MG63 (cell line): ENCODE measurements around the gene ITGAE. TPM values are rescaled to one million over a fixed set of nuclear protein-coding genes. Genes with fewer than 3 reads are reported as not detected.
A peak's percentile ranks its signal among the peaks of the same experiment; 100 is the strongest.

Experiments used
- DNase-seq: peaks from one replicate; pipeline ENCODE4 v3.0.0-alpha.2; 2020
- H3K27me3 ChIP-seq: fragments of 250-450 bp; sonication (Bioruptor Pico); 2 replicates; pipeline ENCODE4 v1.5.1; 2020; ENCODE audit warnings: mild to moderate bottlenecking, moderate library complexity
- H3K36me3 ChIP-seq: fragments of 250-450 bp; sonication (Bioruptor Pico); 2 replicates; pipeline ENCODE4 v1.5.1; 2020; ENCODE audit warnings: mild to moderate bottlenecking, moderate library complexity
- H3K4me3 ChIP-seq: fragments of 250-450 bp; sonication (Bioruptor Pico); 2 replicates; pipeline ENCODE4 v1.5.1; 2020; ENCODE audit warnings: mild to moderate bottlenecking, moderate library complexity
- H3K9me3 ChIP-seq: fragments of 250-450 bp; sonication (Bioruptor Pico); 2 replicates; pipeline ENCODE4 v1.5.1; 2020; ENCODE audit warnings: mild to moderate bottlenecking, moderate library complexity
- total RNA-seq: library from RNA; depleted of rRNA; stranded (reverse); fragments of >200 nt; shearing (Covaris generic); gene quantifications from 2 replicates; pipeline ENCODE4 v1.2.3, GENCODE V29; 2014; ENCODE audit warnings: low replicate concordance

Gene ITGAE
- total RNA-seq, 1 experiment from 2014 or later = 16.9 TPM

DNA sequence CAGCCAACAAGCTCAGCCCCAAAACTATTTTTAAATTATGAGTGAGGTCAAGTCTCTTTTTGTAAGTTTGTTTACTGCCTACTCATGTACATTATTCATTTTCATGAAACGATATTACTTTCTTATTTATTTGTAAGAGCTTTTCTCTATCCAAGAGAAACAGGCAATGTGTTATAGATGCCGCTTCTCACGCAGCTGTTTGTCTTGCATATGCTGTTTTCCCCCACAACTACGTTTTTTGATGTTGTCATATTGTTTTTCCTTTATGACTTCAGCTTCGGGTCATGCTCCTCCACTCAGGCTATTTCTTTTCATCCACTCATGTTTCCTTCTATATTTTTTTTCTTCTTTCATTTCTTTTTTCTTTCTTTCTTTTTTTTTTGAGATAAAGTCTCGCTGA is 20.0 kb downstream of the ITGAE start:
- Histone ChIP-seq H3K27me3 (no peaks in the 10 kb centered on the region), H3K36me3 (no peaks in the 10 kb centered on the region), H3K9me3 (no peaks in the 10 kb centered on the region), H3K4me3 (no peak overlapping the region)
- no peak for DNase-seq

DNA sequence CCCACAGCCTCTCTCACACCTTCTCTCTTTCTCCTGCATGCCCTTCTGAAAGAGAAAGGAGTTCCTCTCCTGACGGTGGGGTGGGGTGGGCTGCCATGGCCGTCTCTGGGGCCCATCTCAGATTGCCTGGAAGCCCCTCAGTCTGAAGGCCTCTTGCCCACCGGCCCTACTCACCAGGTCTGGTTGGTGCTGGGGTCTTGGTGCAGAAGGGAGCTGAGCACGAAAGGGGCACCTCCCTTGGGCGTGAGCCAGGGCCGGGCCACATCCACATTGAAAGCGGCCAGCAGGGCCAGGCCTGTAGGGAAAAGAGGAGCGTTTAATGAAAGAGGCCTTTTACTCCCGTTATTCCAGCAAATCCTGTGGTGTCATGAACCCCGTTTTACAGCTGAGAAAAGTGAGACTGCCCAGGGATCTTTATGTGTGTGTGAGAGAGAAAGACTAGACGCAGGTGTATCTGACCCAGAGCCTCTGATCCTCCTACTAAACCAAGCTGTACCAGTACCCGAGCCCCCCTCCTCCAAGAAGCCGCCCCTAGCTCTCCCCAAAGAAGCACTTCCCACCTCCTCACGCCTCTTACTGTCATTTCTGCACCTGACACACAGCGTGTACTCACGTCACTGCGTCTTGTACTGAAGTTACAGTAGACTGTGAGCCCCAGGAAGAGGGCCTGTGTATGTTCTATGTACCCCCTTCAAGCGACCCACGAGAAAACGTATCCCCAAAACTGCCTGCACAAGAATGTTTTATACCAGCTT is 23.4 kb downstream of the ITGAE start:
- DNase-seq = no peak
- H3K4me3 ChIP-seq = no peak overlapping the region
- H3K27me3 ChIP-seq = no peaks in the 10 kb centered on the region
- H3K36me3 ChIP-seq = no peaks in the 10 kb centered on the region
- no peaks in the 10 kb centered on the region for H3K9me3 ChIP-seq

DNA sequence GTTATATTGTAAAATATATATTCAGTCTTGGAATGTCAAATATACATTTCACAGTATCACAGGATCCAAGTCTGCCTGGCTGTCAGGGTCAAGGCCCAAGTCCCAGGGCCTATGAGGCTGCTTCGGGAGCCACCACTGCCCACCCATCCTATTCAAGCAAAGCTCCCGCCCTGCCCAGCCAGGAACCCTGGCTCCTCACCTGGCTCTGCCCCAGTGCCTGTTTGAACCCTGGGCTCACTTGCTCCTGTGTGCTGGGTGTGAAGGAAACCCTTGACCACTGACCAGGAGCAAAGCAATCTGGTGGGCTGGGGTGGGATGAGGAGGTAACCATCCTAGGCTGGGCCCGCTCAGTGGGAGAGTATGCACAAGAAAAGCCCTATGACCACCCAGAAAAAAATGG is 27.0 kb downstream of the ITGAE start:
- Histone ChIP-seq H3K9me3 (no peaks in the 10 kb centered on the region), H3K4me3 (no peak overlapping the region), H3K27me3 (no peaks in the 10 kb centered on the region), H3K36me3 (no peaks in the 10 kb centered on the region)
- no peak for DNase-seq

DNA sequence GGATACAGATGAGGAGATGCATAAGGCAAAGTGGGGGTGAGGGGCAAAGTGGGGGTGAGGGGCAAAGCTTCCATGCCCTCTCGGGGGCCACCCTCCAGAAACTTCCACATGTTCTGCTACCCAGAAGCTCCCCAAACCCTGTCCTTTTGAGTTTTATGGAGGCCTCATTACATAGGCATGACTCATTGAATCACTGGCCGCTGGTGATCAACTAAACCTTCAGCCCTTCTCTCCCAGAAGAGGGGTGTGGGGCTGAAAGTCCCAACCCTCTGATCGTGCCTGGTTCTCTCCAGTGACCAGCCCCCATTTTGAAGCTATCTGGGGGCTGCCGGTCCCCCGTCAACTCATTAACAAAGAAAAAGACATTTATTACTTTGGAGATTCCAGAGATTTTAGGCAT is 27.5 kb downstream of the ITGAE start:
- H3K4me3 ChIP-seq = no peak overlapping the region
- no peaks in the 10 kb centered on the region for H3K27me3 ChIP-seq
- H3K9me3 ChIP-seq = no peaks in the 10 kb centered on the region
- no peaks in the 10 kb centered on the region for H3K36me3 ChIP-seq
- DNase-seq = peak; percentile 60

DNA sequence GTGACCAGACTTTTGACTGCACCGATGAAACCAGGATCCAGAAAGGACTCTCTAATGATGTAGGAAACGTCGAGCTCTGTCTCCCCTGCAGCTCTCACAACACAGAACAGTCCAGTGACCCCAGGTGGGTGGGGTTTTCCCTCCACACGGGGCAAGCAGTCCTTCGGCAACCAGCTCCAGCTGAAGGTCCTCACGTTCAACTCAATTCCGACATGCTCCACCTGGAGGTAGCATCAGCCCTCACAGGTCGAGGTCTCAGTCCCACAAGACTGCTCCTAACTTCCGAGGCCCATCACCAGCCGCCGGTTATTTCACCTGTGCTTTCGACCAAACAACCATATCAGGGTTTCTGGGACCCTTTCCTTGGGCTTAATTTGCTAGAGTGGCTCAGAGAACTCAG is 28.2 kb downstream of the ITGAE start:
- H3K9me3 ChIP-seq = no peaks in the 10 kb centered on the region
- no peaks in the 10 kb centered on the region for H3K27me3 ChIP-seq
- no peak overlapping the region for H3K4me3 ChIP-seq
- no peaks in the 10 kb centered on the region for H3K36me3 ChIP-seq
- no peak for DNase-seq

DNA sequence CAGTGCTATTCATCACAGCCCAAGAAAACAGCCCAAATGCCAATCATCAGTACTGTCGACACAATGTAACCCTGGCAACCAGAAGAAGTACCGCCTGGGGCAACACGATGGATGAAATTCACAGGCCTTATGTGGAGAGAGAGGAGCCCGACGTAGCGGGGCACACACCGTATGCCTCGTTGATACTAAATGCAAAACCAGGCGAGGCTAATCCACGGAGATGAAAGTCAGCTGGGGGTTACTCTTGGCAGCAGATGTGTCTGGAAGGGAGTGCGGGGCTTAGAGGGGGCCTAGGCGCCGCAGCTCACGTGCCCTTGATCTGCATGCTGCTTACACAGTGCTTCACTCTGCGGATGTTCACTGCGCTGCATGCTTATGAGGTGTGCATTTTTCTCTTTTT is 29.8 kb downstream of the ITGAE start:
- H3K27me3 ChIP-seq = no peaks in the 10 kb centered on the region
- no peaks in the 10 kb centered on the region for H3K9me3 ChIP-seq
- no peaks in the 10 kb centered on the region for H3K36me3 ChIP-seq
- H3K4me3 ChIP-seq = no peak overlapping the region
- no peak for DNase-seq

DNA sequence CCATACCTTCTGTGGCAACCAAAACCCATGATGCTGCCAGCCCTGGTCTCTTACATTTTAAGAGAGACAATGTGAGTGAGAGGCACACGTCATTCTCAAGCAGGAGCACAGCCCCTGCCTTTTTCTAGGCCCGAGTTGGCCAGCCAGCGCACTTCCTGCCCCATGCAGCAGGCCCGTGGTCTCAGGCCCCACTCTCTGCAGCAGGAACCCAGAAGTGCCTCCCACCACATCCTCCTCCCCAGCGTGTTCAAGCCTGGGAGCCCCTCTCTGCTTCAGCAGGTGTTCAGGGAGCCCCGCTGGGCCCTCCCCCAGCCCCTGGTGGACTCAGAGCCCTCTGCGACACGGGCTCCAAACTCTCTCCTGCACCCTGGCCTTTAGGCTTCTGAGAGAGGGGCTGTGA is 30.5 kb downstream of the ITGAE start:
- Histone ChIP-seq H3K4me3 (no peak overlapping the region), H3K9me3 (no peaks in the 10 kb centered on the region), H3K36me3 (no peaks in the 10 kb centered on the region), H3K27me3 (no peaks in the 10 kb centered on the region)
- DNase-seq = no peak

DNA sequence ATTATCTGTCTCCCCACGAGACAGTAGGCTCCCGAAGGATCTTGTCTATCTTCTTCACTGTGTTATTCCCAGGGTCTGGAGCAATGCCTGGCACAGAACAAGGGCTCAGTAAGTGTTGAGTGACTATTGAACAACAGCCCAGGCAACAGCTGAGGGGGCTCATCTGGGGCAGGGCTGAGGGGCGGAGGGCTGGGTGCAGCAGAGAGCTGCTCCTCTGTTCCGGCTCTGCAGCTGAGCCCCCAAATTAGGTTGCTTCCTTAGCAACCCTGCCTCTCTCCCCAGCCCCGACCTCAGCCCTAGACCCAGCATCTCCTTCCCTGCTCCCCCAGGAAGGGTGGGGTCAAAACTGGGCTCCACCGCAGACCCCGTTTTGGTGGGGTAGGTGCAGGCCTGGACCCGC is 32.2 kb downstream of the ITGAE start:
- DNase-seq = no peak
- Histone ChIP-seq H3K9me3 (no peaks in the 10 kb centered on the region), H3K27me3 (no peaks in the 10 kb centered on the region)

DNA sequence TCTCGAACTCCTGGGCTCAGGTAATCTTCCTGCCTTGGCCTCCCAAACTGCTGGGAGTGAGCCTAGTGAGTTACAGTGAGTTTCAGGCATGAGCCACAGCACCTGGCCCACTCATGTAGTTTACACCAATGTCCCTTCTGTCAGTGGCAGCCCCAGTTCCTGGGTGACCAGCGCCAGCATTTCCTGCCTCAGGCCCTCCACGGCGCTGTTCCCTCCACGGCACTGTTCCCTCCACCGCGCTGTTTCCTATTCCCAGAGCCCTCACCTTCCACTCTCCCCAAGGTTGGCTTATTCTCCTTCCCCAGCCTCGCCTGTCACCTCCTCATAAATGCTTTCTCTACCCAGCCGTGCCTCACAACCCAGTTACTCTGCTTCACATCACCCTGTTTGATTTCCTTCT is 32.6 kb downstream of the ITGAE start:
- Histone ChIP-seq H3K27me3 (no peaks in the 10 kb centered on the region), H3K36me3 (no peaks in the 10 kb centered on the region), H3K4me3 (no peak overlapping the region), H3K9me3 (no peaks in the 10 kb centered on the region)
- no peak for DNase-seq

More for the DNA sequence above, 32.2 kb downstream of the ITGAE start:
- H3K4me3 ChIP-seq = no peak overlapping the region
- no peaks in the 10 kb centered on the region for H3K36me3 ChIP-seq

DNA sequence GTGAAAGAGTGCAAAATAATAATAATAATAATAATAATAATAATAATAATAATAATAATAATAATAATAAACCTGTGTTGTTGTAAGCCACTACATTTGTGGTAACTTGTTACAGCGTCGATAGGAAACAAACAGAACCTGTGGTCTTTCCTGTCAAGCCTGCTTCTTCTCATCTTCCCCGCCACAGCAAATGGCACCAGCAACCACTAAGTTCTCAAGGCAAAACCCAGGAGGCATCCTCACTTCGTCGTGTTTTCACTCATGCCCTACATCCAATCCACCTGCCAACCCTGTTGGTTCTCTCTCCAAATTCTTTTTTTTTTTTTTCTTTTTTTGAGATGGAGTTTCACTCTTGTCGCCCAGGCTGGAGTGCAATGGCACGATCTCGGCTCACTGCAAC is 34.2 kb downstream of the ITGAE start:
- Histone ChIP-seq H3K9me3 (no peaks in the 10 kb centered on the region), H3K4me3 (no peak overlapping the region), H3K27me3 (no peaks in the 10 kb centered on the region), H3K36me3 (no peaks in the 10 kb centered on the region)
- DNase-seq = no peak

DNA sequence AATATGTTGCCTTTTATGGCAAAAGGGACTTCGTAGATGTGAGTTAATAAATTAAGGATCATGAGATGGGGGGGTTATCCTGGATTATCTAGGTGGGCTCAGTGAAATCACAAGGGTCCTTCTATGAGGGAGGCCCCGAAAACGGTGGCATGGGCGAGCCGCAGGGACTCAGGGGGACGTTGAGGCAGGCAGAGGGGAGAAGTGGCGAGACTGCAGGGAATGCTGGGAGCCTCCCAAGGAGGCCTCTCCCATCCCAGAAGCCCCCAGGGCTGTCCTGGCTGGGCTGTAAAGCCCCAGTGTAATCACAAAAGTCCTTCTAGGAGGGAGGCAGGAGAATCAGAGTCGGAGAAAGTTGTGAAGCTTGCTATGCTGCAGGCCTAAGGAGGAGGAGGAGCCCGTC is 35.0 kb downstream of the ITGAE start:
- Histone ChIP-seq H3K4me3 (no peak overlapping the region), H3K36me3 (no peaks in the 10 kb centered on the region), H3K27me3 (no peaks in the 10 kb centered on the region), H3K9me3 (no peaks in the 10 kb centered on the region)
- DNase-seq = no peak

DNA sequence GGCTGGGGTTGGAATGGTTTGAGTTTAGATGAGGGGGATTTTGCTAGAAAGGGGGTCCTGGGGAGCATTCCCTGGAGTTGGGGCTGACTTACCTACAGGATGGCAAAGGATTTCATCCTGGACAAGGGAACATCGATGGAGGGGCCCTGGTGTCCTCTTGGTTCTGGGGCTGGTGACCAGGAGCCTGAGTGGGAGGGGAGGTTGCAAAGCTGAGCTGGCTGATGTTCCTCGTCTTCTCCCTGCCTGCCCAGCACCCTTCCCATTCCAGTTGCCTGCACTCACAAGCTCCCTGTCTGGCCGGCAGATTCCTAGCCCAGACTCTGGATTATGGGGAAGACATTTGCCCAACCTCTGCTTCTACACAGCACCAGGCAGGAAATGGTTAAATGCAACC is 37.2 kb downstream of the ITGAE start:
- Histone ChIP-seq H3K9me3 (no peaks in the 10 kb centered on the region), H3K4me3 (no peak overlapping the region), H3K36me3 (no peaks in the 10 kb centered on the region), H3K27me3 (no peaks in the 10 kb centered on the region)
- no peak for DNase-seq

DNA sequence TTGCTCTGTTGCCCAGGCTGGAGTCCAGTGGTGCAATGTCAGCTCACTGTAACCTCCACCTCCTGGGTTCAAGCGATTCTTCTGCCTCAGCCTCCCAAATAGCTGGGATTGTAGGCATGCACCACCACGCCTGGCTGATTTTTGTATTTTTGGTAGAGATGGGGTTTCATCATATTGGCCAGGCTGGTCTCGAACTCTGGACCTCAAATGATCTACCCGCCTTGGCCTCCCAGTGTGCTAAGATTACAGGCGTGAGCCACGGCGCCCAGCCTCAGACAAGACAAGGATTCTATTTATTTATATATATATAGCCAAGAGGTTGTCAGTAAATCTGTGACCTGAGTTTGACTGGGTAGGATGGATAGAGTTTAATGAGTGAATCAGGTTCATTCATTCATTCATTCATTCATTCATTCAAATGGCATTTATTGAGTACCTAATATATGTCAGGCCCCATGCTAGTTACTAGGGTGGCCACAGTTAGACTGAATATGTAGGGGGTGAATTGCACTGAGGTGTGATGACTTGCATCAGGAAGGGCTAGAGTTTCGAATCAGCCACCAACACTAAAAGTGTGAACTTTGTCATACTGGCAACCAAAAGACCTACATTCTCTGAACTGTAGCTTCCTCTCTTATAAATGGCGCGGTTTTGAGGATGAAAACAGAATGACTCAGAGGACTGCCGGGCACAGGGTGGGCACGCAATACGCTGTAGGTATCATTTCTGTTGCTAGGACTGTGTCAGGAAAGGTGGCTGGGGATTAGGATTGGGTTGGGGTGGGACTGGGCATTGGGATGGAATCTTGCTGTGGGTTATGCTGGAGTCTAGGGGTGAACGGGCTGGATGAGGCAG is 37.8 kb downstream of the ITGAE start:
- Histone ChIP-seq H3K27me3 (no peaks in the 10 kb centered on the region), H3K9me3 (no peaks in the 10 kb centered on the region), H3K36me3 (no peaks in the 10 kb centered on the region), H3K4me3 (no peak overlapping the region)
- no peak for DNase-seq

DNA sequence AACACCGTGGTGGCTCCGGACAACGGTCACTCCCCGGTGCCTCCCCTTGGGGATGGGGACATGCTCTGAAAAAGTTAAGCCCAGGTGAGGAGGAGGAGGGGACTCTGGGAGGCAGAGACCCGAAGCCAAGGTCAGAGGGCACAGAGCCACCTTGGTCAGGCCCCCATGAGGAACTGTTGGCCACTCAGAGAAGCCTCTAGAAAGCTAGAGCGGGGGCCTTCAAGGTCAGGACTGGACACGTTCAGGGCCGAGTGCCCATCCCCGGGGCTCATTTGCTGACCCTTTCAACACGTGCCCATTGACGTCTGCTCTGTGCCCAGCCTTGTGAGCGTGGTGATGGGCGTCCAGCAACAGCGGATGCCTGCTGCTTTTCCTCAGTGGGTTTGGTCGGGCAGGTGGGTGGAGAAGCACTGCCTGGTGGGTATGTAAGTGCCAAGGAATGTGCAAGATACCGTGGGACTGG is 39.0 kb downstream of the ITGAE start:
- DNase-seq = no peak
- no peaks in the 10 kb centered on the region for H3K9me3 ChIP-seq
- H3K36me3 ChIP-seq = no peaks in the 10 kb centered on the region
- no peaks in the 10 kb centered on the region for H3K27me3 ChIP-seq
- H3K4me3 ChIP-seq = no peak overlapping the region

DNA sequence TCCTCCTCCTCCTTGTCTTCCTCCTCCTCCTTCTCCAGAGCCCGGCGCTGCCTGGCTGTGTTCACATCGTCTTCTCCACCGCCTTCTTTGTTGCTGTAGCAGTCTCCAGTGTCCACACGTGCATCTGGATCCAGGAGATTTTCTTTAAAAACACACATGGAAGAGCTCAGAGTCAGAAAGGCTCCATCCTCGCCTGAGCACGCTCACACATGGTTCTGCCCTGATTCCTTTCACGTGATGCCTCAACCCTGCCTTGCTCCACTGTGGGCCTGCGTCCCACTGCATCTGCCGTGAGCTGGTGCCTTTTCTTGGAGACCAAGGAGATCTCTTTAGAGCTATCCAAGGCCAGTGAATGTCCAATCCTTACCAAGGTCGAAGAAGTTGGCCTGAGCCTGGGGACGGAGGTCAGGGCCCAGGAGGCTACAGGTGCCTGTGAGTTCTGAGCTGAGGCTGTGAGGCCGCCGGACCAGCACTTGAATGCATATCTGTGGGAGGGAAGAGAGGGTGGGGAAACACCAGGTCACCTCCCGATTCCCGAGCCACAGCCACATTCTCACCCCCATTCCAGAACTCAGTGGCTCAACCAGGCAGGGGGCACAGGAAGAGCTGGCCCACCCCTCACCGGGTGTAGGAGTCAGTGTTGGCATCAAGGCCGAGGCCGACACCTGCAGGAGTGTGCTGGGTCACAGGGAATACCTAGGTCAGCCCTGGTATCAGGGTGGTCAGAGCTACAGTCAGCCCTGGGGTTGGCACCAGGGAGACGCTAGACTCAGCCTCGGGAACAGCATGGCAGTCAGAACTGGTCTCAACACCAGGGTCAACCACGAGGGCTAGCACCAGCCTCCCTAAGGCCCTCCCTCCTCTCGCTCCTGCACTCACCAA is 39.7 kb downstream of the ITGAE start:
- H3K27me3 ChIP-seq = no peaks in the 10 kb centered on the region
- DNase-seq = no peak
- H3K36me3 ChIP-seq = no peaks in the 10 kb centered on the region
- H3K9me3 ChIP-seq = no peaks in the 10 kb centered on the region
- no peak overlapping the region for H3K4me3 ChIP-seq

DNA sequence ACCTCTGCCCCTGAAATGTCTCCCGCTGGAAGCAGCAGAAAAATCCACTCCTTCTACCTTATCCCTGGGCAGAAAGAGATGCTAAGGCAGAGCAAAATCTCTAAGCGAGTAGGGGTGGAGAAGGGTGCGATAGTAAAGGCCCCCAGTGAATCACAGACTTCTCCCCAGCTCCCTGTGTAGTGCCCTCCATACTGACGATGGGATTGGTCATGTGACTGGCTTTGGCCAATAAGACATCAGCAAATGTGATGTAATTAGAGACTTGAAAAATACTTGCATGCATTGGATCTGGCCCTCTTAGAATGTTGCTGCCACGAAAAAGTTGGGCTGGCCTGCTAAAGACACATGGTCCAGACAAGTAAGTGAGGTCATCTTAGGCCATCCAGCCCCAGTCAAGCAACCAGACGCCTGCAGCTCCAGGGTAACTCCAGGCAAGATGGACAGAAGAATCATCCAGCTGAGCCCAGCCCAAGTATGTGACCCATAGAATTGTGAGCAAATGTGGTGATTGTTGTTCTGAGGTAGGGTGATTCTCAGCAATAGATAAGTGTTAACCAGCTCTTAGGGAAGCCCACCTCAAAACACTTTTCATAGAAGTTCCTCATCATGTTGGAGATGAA is 41.3 kb downstream of the ITGAE start:
- no peak for DNase-seq
- H3K9me3 ChIP-seq = no peaks in the 10 kb centered on the region
- H3K27me3 ChIP-seq = no peaks in the 10 kb centered on the region
- H3K4me3 ChIP-seq = no peak overlapping the region
- no peaks in the 10 kb centered on the region for H3K36me3 ChIP-seq
